Left ventricle myocardium inferior (tissue), 1 donor: ENCODE measurements around the gene SLC26A4. TPM values are rescaled to one million over a fixed set of nuclear protein-coding genes. Genes with fewer than 3 reads are reported as not detected.
A peak's percentile ranks its signal among the peaks of the same experiment; 100 is the strongest.

Experiments
- DNase-seq: peaks from one replicate; pipeline ENCODE4 v3.0.0-alpha.2; 2020
- H3K27ac ChIP-seq: fragments of 200-600 bp; replicated peaks from 2 replicates; pipeline ENCODE4 v1.8.0; 2021
- H3K27me3 ChIP-seq: fragments of 200-600 bp; 2 replicates; pipeline ENCODE4 v1.8.0; 2021; ENCODE audit warnings: low read depth
- H3K36me3 ChIP-seq: fragments of 200-600 bp; 2 replicates; pipeline ENCODE4 v1.8.0; 2021
- H3K4me1 ChIP-seq: fragments of 200-600 bp; 2 replicates; pipeline ENCODE4 v1.8.0; 2021
- H3K4me3 ChIP-seq: fragments of 200-600 bp; 2 replicates; pipeline ENCODE4 v1.8.0; 2021; ENCODE audit warnings: mild to moderate bottlenecking, moderate library complexity
- H3K9me3 ChIP-seq: fragments of 200-600 bp; replicated peaks from 2 replicates; pipeline ENCODE4 v1.8.0; 2021
- CTCF ChIP-seq: fragments of 200-600 bp; IDR thresholded peaks from 2 replicates; pipeline ENCODE4 v1.8.0; 2021; ENCODE audit warnings: antibody characterized with exemption, mild to moderate bottlenecking, borderline replicate concordance
- intact Hi-C: fragments of 100-400 bp; cut with micrococcal nuclease; formaldehyde crosslinking; loops from one replicate; pipeline ENCODE4 v1.11.0; 2022
- total RNA-seq: library from RNA; stranded (reverse); fragmentation: NEBNext Ultra II Directional; extraction: Animal tissue kit (Norgen Biotek cat#: 25700); gene quantifications from one replicate; pipeline ENCODE4 v1.2.1, GENCODE V29; 2021
- donor health status: DM: no; HTN: yes; CAD: no; lungs with severe emphysema.

The SLC26A4 gene
- total RNA-seq, 1 donor from 2014 or later, result 0.41 TPM

GRCh38 chr7:107743567-107744344 is 83.1 kb downstream of the SLC26A4 start, which contains the start of gene CBLL1:
CBLL1 (plus strand) TSS chr7:107744142; CDS start chr7:107744164, 22 bp downstream.
- intact Hi-C loops, result loop anchor here (10.0 kb wide), 1 partner anchor 131 kb away; no protein-coding TSS in a partner anchor
- peaks cover 1% of the 10 kb centered on the region for H3K36me3 ChIP-seq
- peak within 1 kb of the TSS; percentile 99 for H3K27ac ChIP-seq
- H3K4me1 ChIP-seq, result peaks cover 56% of the 10 kb centered on the region
- peak; percentile 98 for DNase-seq
- peak; percentile 80 for TF ChIP-seq CTCF
- no peaks in the 10 kb centered on the region for H3K27me3 ChIP-seq
- no peaks in the 10 kb centered on the region for H3K9me3 ChIP-seq
- H3K4me3 ChIP-seq, result peak within 1 kb of the TSS; percentile 81

- TF ChIP-seq CTCF, result no peak
- Histone ChIP-seq H3K27ac (peak overlapping the region; percentile 99), H3K4me3 (peak overlapping the region; percentile 81), H3K4me1 (peaks cover 56% of the 10 kb centered on the region), H3K36me3 (peaks cover 7% of the 10 kb centered on the region), H3K9me3 (no peaks in the 10 kb centered on the region), H3K27me3 (no peaks in the 10 kb centered on the region)
- no peak for DNase-seq
- intact Hi-C loops, result loop anchor here (10.0 kb wide), 1 partner anchor 130 kb away; no protein-coding TSS in a partner anchor
Observed at GRCh38 chr7:107744345-107744750, 83.7 kb downstream of the SLC26A4 start.

GRCh38 chr7:107746006-107746405 is 85.4 kb downstream of the SLC26A4 start:
- intact Hi-C loops, result loop anchor here (10.0 kb wide), 1 partner anchor 129 kb away; no protein-coding TSS in a partner anchor
- Histone ChIP-seq H3K27ac (no peak overlapping the region), H3K4me1 (peaks cover 56% of the 10 kb centered on the region), H3K27me3 (no peaks in the 10 kb centered on the region), H3K9me3 (no peaks in the 10 kb centered on the region), H3K36me3 (peaks cover 24% of the 10 kb centered on the region), H3K4me3 (peak overlapping the region; percentile 81)
- DNase-seq, result no peak
- no peak for TF ChIP-seq CTCF

- intact Hi-C loops, result no loop called here
Observed at GRCh38 chr7:107751113-107751512, 90.5 kb downstream of the SLC26A4 start.

GRCh38 chr7:107754642-107755041 is 94.0 kb downstream of the SLC26A4 start:
- no peak overlapping the region for H3K4me3 ChIP-seq
- intact Hi-C loops, result no loop called here
- no peaks in the 10 kb centered on the region for H3K4me1 ChIP-seq
- no peak for DNase-seq
- no peaks in the 10 kb centered on the region for H3K27me3 ChIP-seq
- no peaks in the 10 kb centered on the region for H3K9me3 ChIP-seq
- no peak for TF ChIP-seq CTCF
- peaks cover 97% of the 10 kb centered on the region for H3K36me3 ChIP-seq
- H3K27ac ChIP-seq, result no peak overlapping the region

More at GRCh38 chr7:107751113-107751512, 90.5 kb downstream of the SLC26A4 start:
- no peak for DNase-seq
- no peaks in the 10 kb centered on the region for H3K27me3 ChIP-seq
- no peak overlapping the region for H3K4me3 ChIP-seq
- no peak overlapping the region for H3K27ac ChIP-seq
- H3K4me1 ChIP-seq, result peaks cover 24% of the 10 kb centered on the region
- no peaks in the 10 kb centered on the region for H3K9me3 ChIP-seq
- TF ChIP-seq CTCF, result no peak
- H3K36me3 ChIP-seq, result peaks cover 73% of the 10 kb centered on the region
